SK-N-SH (cell line): ENCODE results near the gene MAPRE2. TPM values are rescaled to one million over a fixed set of nuclear protein-coding genes. Genes with fewer than 3 reads are reported as not detected.

Source experiments
- CTCF ChIA-PET: fragments of 300-600, 350-600 bp; formaldehyde crosslinking; extraction: SDS; loops from one replicate; lab custom pipeline; 2021; lab: Yijun Ruan, JAX
- POLR2A ChIA-PET: fragments of 350-600 bp; sonication (Branson Sonifier 250); formaldehyde crosslinking; extraction: SDS; loops from one replicate; lab custom pipeline; 2020; ENCODE audit warnings: antibody characterized with exemption, inconsistent platforms; lab: Yijun Ruan, JAX
- DNase-seq: peaks from one replicate; pipeline ENCODE4 v3.0.0; 2012
- H2AFZ ChIP-seq: fragments of 200-600 bp; sonication (generic); 2 replicates; pipeline ENCODE4 v1.8.1; 2016; ENCODE audit warnings: antibody characterized with exemption, mild to moderate bottlenecking, low read depth
- H3F3A ChIP-seq: fragments of 200-600 bp; sonication (generic); replicated peaks from 2 replicates; pipeline ENCODE3; 2016; ENCODE audit warnings: antibody characterized with exemption, mild to moderate bottlenecking; ENCODE audit not compliant: insufficient read depth
- H3K27ac ChIP-seq, 2 experiments: fragments of 200-500 bp in 1 of 2; fragments of 200-600 bp in 1 of 2; sonication (Bioruptor generic) in 1 of 2; sonication (generic), shearing (Covaris generic) in 1 of 2; 2 replicates each; pipeline versions ENCODE4 v1.5.1 to v1.6.1; 2014 to 2016; ENCODE audit warnings: low read depth in 2 of 2, inconsistent platforms in 1 of 2, low read length in 1 of 2, mild to moderate bottlenecking in 1 of 2, mixed read lengths in 1 of 2
- H3K27me3 ChIP-seq: fragments of 200-600 bp; sonication (generic), shearing (Covaris generic); 2 replicates; pipeline ENCODE4 v1.6.1; 2016; ENCODE audit warnings: mixed run types; ENCODE audit not compliant: insufficient read depth
- H3K36me3 ChIP-seq, 2 experiments: fragments of 200-500 bp in 1 of 2; fragments of 200-600 bp in 1 of 2; sonication (Bioruptor generic) in 1 of 2; sonication (generic) in 1 of 2; replicated peaks in 1 of 2; 2 replicates each; pipeline versions ENCODE3 to v1.5.1; 2014 to 2016; ENCODE audit warnings: low read length in 1 of 2, mild to moderate bottlenecking in 1 of 2; ENCODE audit not compliant: insufficient read depth in 2 of 2, control insufficient read depth in 1 of 2
- H3K4me1 ChIP-seq, 2 experiments: fragments of 200-500 bp in 1 of 2; fragments of 200-600 bp in 1 of 2; sonication (Bioruptor generic) in 1 of 2; sonication (generic), shearing (Covaris generic) in 1 of 2; 2 replicates each; pipeline versions ENCODE4 v1.5.1 to v1.6.1; 2014 to 2016; ENCODE audit warnings: low read depth in 1 of 2, low read length in 1 of 2, mixed run types in 1 of 2; ENCODE audit not compliant: insufficient read depth in 2 of 2, control insufficient read depth in 1 of 2
- H3K4me2 ChIP-seq: fragments of 200-600 bp; sonication (generic), shearing (Covaris generic); 2 replicates; pipeline ENCODE4 v1.6.1; 2017; ENCODE audit warnings: mixed run types
- H3K4me3 ChIP-seq, 2 experiments: fragments of 200-500 bp in 1 of 2; fragments of 200-600 bp in 1 of 2; sonication (Bioruptor generic) in 1 of 2; sonication (generic), shearing (Covaris generic) in 1 of 2; 2 replicates each; pipeline versions ENCODE4 v1.5.1 to v1.8.1; 2014 to 2016; ENCODE audit warnings: low read depth in 2 of 2, inconsistent platforms in 1 of 2, low read length in 1 of 2, mild to moderate bottlenecking in 1 of 2, mixed read lengths in 1 of 2, moderate library complexity in 1 of 2
- H3K79me2 ChIP-seq: fragments of 200-600 bp; sonication (generic); 2 replicates; pipeline ENCODE4 v1.8.1; 2017; ENCODE audit warnings: mild to moderate bottlenecking; ENCODE audit not compliant: insufficient read depth
- H3K9ac ChIP-seq: fragments of 200-600 bp; sonication (generic); 2 replicates; pipeline ENCODE4 v1.6.1; 2017; ENCODE audit warnings: mixed run types
- H3K9me2 ChIP-seq: fragments of 200-600 bp; sonication (generic); 2 replicates; pipeline ENCODE4 v1.6.1; 2017; ENCODE audit warnings: mixed run types
- H3K9me3 ChIP-seq: fragments of 200-600 bp; sonication (generic); 2 replicates; pipeline ENCODE4 v1.6.1; 2017; ENCODE audit warnings: mixed run types, mild to moderate bottlenecking, moderate library complexity
- H4K20me1 ChIP-seq: fragments of 200-600 bp; sonication (generic); 2 replicates; pipeline ENCODE4 v1.6.1; 2017; ENCODE audit warnings: mild to moderate bottlenecking, mixed run types; ENCODE audit not compliant: insufficient read depth
- CHD2 ChIP-seq: fragments of 150-350 bp; IDR thresholded peaks from 2 replicates; pipeline ENCODE4 v1.6.1; 2018; ENCODE audit warnings: low read length; ENCODE audit not compliant: partially characterized antibody
- ELF1 ChIP-seq: IDR thresholded peaks from 2 replicates; pipeline ENCODE4 v1.4.0; 2012
- EP300 ChIP-seq, 2 experiments: IDR thresholded peaks; 2 replicates each; pipeline versions ENCODE4 v1.4.0 to v1.6.1; 2012; ENCODE audit warnings: borderline replicate concordance in 1 of 2, low read depth in 1 of 2, low read length in 1 of 2
- FOXM1 ChIP-seq: IDR thresholded peaks from 2 replicates; pipeline ENCODE4 v1.4.0; 2012; ENCODE audit warnings: low read depth, mild to moderate bottlenecking
- GABPA ChIP-seq: IDR thresholded peaks from 2 replicates; pipeline ENCODE4 v1.4.0; 2012; ENCODE audit warnings: low read depth, mild to moderate bottlenecking
- GATA2 ChIP-seq: sonication (generic); formaldehyde crosslinking; IDR thresholded peaks from 2 replicates; pipeline ENCODE4 v1.5.0; 2020; ENCODE audit warnings: mild to moderate bottlenecking, missing genetic modification reagents
- MEF2A ChIP-seq: IDR thresholded peaks from 2 replicates; pipeline ENCODE4 v1.4.0; 2012; ENCODE audit warnings: low read depth, borderline replicate concordance
- MXI1 ChIP-seq: IDR thresholded peaks from 2 replicates; pipeline ENCODE4 v1.6.1; 2012; ENCODE audit warnings: mild to moderate bottlenecking, low read depth, low read length, improper control_type of control experiment
- NFIC ChIP-seq: IDR thresholded peaks from 2 replicates; pipeline ENCODE4 v1.4.0; 2012; ENCODE audit warnings: borderline replicate concordance
- NRF1 ChIP-seq: IDR thresholded peaks from 2 replicates; pipeline ENCODE4 v1.6.1; 2012; ENCODE audit warnings: low read depth, mild to moderate bottlenecking, low read length
- PBX3 ChIP-seq: IDR thresholded peaks from 2 replicates; pipeline ENCODE4; 2012
- POLR2AphosphoS5 ChIP-seq: IDR thresholded peaks from 2 replicates; pipeline ENCODE4 v1.6.1; 2012; ENCODE audit warnings: low read depth, low read length
- RAD21 ChIP-seq: IDR thresholded peaks from 2 replicates; pipeline ENCODE4 v1.6.1; 2012; ENCODE audit warnings: mild to moderate bottlenecking, low read length
- REST ChIP-seq: IDR thresholded peaks from 2 replicates; pipeline ENCODE4 v1.6.1; 2012; ENCODE audit warnings: mild to moderate bottlenecking, low read depth, low read length, moderate library complexity
- TCF12 ChIP-seq: IDR thresholded peaks from 2 replicates; pipeline ENCODE4 v1.4.0; 2012
- TEAD4 ChIP-seq: IDR thresholded peaks from 2 replicates; pipeline ENCODE4 v1.4.0; 2012; ENCODE audit warnings: mild to moderate bottlenecking, borderline replicate concordance; ENCODE audit not compliant: insufficient read depth
- USF1 ChIP-seq: IDR thresholded peaks from 2 replicates; pipeline ENCODE4 v1.4.0; 2012; ENCODE audit warnings: low read depth, borderline replicate concordance
- WGBS: methylation state at CpG from one replicate; pipeline ENCODE4 v1.1.6; 2017; ENCODE audit warnings: low lambda C conversion rate; 5-methylcytosine and 5-hydroxymethylcytosine counted together
- polyA plus RNA-seq, 3 experiments: library from polyadenylated mRNA; depleted of rRNA; stranded (reverse); fragments of >200 nt; gene quantifications; 2 replicates each; pipeline ENCODE4 v1.2.3, GENCODE V29; 2012
- TF ChIP-seq, protein P1 (sequence below): IDR thresholded peaks from 2 replicates; pipeline ENCODE4 v1.4.0; 2012; ENCODE audit warnings: low read depth, borderline replicate concordance
- TF ChIP-seq, protein P2 (sequence below): fragments of 150-350 bp; IDR thresholded peaks from 2 replicates; pipeline ENCODE4 v1.6.1; 2017; ENCODE audit warnings: antibody characterized with exemption, low read length, low read depth, borderline replicate concordance

MAPRE2 gene
- polyA plus RNA-seq, 1 of the 3 experiments (the other 2 are of a cell fraction) = 11.5 TPM

- H3K27me3 ChIP-seq = no peaks in the 10 kb centered on the region
- WGBS = 93% methylated on average over 6 of the region's 6 CpGs
- no peaks in the 10 kb centered on the region for H3K79me2 ChIP-seq
- no peaks in the 10 kb centered on the region for H3K9me2 ChIP-seq
- no peaks in the 10 kb centered on the region for H4K20me1 ChIP-seq
- H2AFZ ChIP-seq = no peak overlapping the region
- TF ChIP-seq NFIC = no peak
- no peak for TF ChIP-seq RAD21
- TF ChIP-seq TEAD4 = no peak
- TF ChIP-seq MEF2A = no peak
- no peak for TF ChIP-seq ELF1
- TF ChIP-seq, all 33 proteins: peak for 0
- Histone ChIP-seq H3K4me3 (no peak overlapping the region), H3F3A (no peaks in the 10 kb centered on the region), H3K27ac (no peak overlapping the region), H3K4me2 (no peak overlapping the region), H3K4me1 (peaks cover 4 to 23% of the 10 kb centered on the region in 2 experiments; a peak in 3 of 4 replicates), H3K36me3 (peaks cover 0 to 5% of the 10 kb centered on the region in 2 experiments), H3K9me3 (no peaks in the 10 kb centered on the region), H3K9ac (no peak overlapping the region)
- CTCF ChIA-PET = interaction anchor here (1.8 to 2.7 kb wide), 2 partner anchors 10 to 49 kb away, joined by 8 to 14 read pairs; no protein-coding TSS in a partner anchor
- POLR2A ChIA-PET = no interaction called here
- DNase-seq = no peak
Measured at GRCh38 chr18:35075132-35075531, 33.9 kb downstream of the MAPRE2 start.

GRCh38 chr18:35076135-35076924 is 35.1 kb downstream of the MAPRE2 start:
- no peaks in the 10 kb centered on the region for H3K79me2 ChIP-seq
- H3K36me3 ChIP-seq = no peaks in the 10 kb centered on the region
- no peaks in the 10 kb centered on the region for H3K9me2 ChIP-seq
- peaks cover 4 to 25% of the 10 kb centered on the region in 2 experiments; a peak in 3 of 4 replicates for H3K4me1 ChIP-seq
- ChIA-PET POLR2A (no interaction called here), CTCF (no interaction called here)
- 72% methylated on average over 4 of the region's 4 CpGs for WGBS
- H4K20me1 ChIP-seq = no peaks in the 10 kb centered on the region
- H2AFZ ChIP-seq = no peak overlapping the region
- no peak overlapping the region for H3K4me2 ChIP-seq
- H3K27me3 ChIP-seq = no peaks in the 10 kb centered on the region
- peak overlapping the region in 1 of 2 experiments; percentile 63; a peak in 2 of 4 replicates for H3K27ac ChIP-seq
- no peaks in the 10 kb centered on the region for H3K9me3 ChIP-seq
- H3K4me3 ChIP-seq = no peak overlapping the region
- no peak overlapping the region for H3K9ac ChIP-seq
- no peaks in the 10 kb centered on the region for H3F3A ChIP-seq
- DNase-seq = no peak
- TF ChIP-seq CHD2 (no peak), GATA2 (CRISPR knock-in tag) (no peak), MEF2A (no peak), NRF1 (peak; percentile 40), PBX3 (no peak), USF1 (no peak; the same call in 1 of the 2 replicates), FOXM1 (no peak), EP300 (IDR thresholded peaks at IDR 0.05; ENCODE audit: borderline replicate concordance in 1 of 2, low read depth in 1 of 2, low read length in 1 of 2) (no peak), TCF12 (no peak), MXI1 (no peak), ELF1 (no peak), POLR2AphosphoS5 (no peak), REST (no peak), GABPA (no peak)
- TF ChIP-seq, protein P1, sequence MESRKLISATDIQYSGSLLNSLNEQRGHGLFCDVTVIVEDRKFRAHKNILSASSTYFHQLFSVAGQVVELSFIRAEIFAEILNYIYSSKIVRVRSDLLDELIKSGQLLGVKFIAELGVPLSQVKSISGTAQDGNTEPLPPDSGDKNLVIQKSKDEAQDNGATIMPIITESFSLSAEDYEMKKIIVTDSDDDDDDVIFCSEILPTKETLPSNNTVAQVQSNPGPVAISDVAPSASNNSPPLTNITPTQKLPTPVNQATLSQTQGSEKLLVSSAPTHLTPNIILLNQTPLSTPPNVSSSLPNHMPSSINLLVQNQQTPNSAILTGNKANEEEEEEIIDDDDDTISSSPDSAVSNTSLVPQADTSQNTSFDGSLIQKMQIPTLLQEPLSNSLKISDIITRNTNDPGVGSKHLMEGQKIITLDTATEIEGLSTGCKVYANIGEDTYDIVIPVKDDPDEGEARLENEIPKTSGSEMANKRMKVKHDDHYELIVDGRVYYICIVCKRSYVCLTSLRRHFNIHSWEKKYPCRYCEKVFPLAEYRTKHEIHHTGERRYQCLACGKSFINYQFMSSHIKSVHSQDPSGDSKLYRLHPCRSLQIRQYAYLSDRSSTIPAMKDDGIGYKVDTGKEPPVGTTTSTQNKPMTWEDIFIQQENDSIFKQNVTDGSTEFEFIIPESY = no peak
- TF ChIP-seq, protein P2, sequence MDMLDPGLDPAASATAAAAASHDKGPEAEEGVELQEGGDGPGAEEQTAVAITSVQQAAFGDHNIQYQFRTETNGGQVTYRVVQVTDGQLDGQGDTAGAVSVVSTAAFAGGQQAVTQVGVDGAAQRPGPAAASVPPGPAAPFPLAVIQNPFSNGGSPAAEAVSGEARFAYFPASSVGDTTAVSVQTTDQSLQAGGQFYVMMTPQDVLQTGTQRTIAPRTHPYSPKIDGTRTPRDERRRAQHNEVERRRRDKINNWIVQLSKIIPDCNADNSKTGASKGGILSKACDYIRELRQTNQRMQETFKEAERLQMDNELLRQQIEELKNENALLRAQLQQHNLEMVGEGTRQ = no peak
